Parathyroid adenoma (tissue), 2 donors: ENCODE data around the gene CARD9.

Experiments used
- H2AFZ ChIP-seq: fragments of 300-600 bp; sonication (generic); one replicate; pipeline ENCODE4 v1.7.0; 2017; ENCODE audit warnings: antibody characterized with exemption, mild to moderate bottlenecking
- H3K27ac ChIP-seq: fragments of 300-600 bp; sonication (generic); one replicate; pipeline ENCODE4 v1.7.0; 2017
- H3K27me3 ChIP-seq: fragments of 300-600 bp; sonication (generic); one replicate; pipeline ENCODE4 v1.7.0; 2017; ENCODE audit warnings: low read length; ENCODE audit not compliant: control insufficient read depth, insufficient read depth
- H3K36me3 ChIP-seq: fragments of 300-600 bp; sonication (generic); one replicate; pipeline ENCODE4 v1.7.0; 2017; ENCODE audit warnings: low read length; ENCODE audit not compliant: control insufficient read depth, insufficient read depth
- H3K4me1 ChIP-seq: fragments of 300-600 bp; sonication (generic); one replicate; pipeline ENCODE4 v1.7.0; 2017; ENCODE audit warnings: control low read depth
- H3K4me2 ChIP-seq: fragments of 300-600 bp; sonication (generic); one replicate; pipeline ENCODE4 v1.7.0; 2017; ENCODE audit warnings: low read length
- H3K4me3 ChIP-seq: fragments of 300-600 bp; sonication (generic); one replicate; pipeline ENCODE4 v1.7.0; 2017; ENCODE audit warnings: low read depth, low read length
- H3K79me2 ChIP-seq: fragments of 300-600 bp; sonication (generic); one replicate; pipeline ENCODE4 v1.7.0; 2017; ENCODE audit warnings: control low read depth
- H3K9ac ChIP-seq: fragments of 300-600 bp; sonication (generic); one replicate; pipeline ENCODE4 v1.7.0; 2017; ENCODE audit warnings: mild to moderate bottlenecking
- H3K9me3 ChIP-seq: fragments of 300-600 bp; sonication (generic); one replicate; pipeline ENCODE4 v1.7.0; 2017; ENCODE audit warnings: low read length; ENCODE audit not compliant: control insufficient read depth
- CTCF ChIP-seq: fragments of 300-600 bp; sonication (generic); IDR thresholded peaks from one replicate; pipeline ENCODE4 v1.7.0; 2017; ENCODE audit warnings: antibody characterized with exemption, mild to moderate bottlenecking
- donor health status: primary hyperparathyroidism.

The CARD9 gene

GRCh38 chr9:136405481-136405880, 32.0 kb upstream of the CARD9 start:
- H3K27me3 ChIP-seq, result no peaks in the 10 kb centered on the region
- no peaks in the 10 kb centered on the region for H3K9me3 ChIP-seq
- H3K4me2 ChIP-seq, result no peak overlapping the region
- no peaks in the 10 kb centered on the region for H3K4me1 ChIP-seq
- H3K36me3 ChIP-seq, result no peaks in the 10 kb centered on the region
- no peak overlapping the region for H3K9ac ChIP-seq
- H3K79me2 ChIP-seq, result no peaks in the 10 kb centered on the region
- H3K27ac ChIP-seq, result no peak overlapping the region
- TF ChIP-seq CTCF, result no peak
- H2AFZ ChIP-seq, result no peak overlapping the region
- H3K4me3 ChIP-seq, result no peak overlapping the region

- Histone ChIP-seq H2AFZ (no peak overlapping the region), H3K4me3 (no peak overlapping the region), H3K9me3 (no peaks in the 10 kb centered on the region), H3K4me1 (no peaks in the 10 kb centered on the region), H3K9ac (no peak overlapping the region), H3K79me2 (no peaks in the 10 kb centered on the region), H3K27ac (no peak overlapping the region), H3K36me3 (no peaks in the 10 kb centered on the region), H3K27me3 (no peaks in the 10 kb centered on the region), H3K4me2 (no peak overlapping the region)
- no peak for TF ChIP-seq CTCF
These were observed 31.3 kb upstream of the CARD9 start for GRCh38 chr9:136404801-136405136.

GRCh38 chr9:136403915-136404800, 30.7 kb upstream of the CARD9 start:
- H3K79me2 ChIP-seq, result no peaks in the 10 kb centered on the region
- H3K9ac ChIP-seq, result no peak overlapping the region
- H3K36me3 ChIP-seq, result no peaks in the 10 kb centered on the region
- no peak overlapping the region for H2AFZ ChIP-seq
- H3K27me3 ChIP-seq, result no peaks in the 10 kb centered on the region
- H3K4me3 ChIP-seq, result no peak overlapping the region
- H3K4me1 ChIP-seq, result no peaks in the 10 kb centered on the region
- H3K4me2 ChIP-seq, result no peak overlapping the region
- TF ChIP-seq CTCF, result no peak
- H3K27ac ChIP-seq, result no peak overlapping the region
- H3K9me3 ChIP-seq, result no peaks in the 10 kb centered on the region

DNA sequence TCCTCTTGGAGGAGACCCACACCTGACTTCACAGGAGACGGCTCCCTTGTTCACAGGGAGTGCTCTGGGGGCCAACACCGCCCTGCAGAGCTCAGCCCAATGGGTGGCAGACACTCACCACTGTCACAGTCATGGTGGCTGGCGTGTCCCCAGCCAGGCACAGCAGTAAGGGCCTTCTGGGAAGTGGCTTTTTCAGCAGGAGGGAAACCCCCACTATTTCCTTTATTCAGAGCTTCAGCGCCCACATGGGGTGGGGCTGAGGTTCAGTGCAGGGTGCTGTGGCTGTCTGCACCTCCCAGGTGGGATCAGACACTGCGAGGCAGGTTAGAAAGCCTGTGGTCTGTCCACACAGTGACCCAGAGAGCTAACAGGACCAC, 30.1 kb upstream of the CARD9 start:
- no peak overlapping the region for H3K27ac ChIP-seq
- H2AFZ ChIP-seq, result no peak overlapping the region
- H3K4me1 ChIP-seq, result no peaks in the 10 kb centered on the region
- H3K4me3 ChIP-seq, result no peak overlapping the region
- H3K4me2 ChIP-seq, result no peak overlapping the region
- TF ChIP-seq CTCF, result no peak
- H3K9ac ChIP-seq, result no peak overlapping the region
- no peaks in the 10 kb centered on the region for H3K79me2 ChIP-seq
- no peaks in the 10 kb centered on the region for H3K9me3 ChIP-seq
- no peaks in the 10 kb centered on the region for H3K27me3 ChIP-seq
- no peaks in the 10 kb centered on the region for H3K36me3 ChIP-seq

- no peak overlapping the region for H3K4me2 ChIP-seq
- no peak overlapping the region for H3K27ac ChIP-seq
- no peak overlapping the region for H2AFZ ChIP-seq
- H3K9ac ChIP-seq, result no peak overlapping the region
- no peaks in the 10 kb centered on the region for H3K79me2 ChIP-seq
- no peaks in the 10 kb centered on the region for H3K36me3 ChIP-seq
- TF ChIP-seq CTCF, result no peak
- no peaks in the 10 kb centered on the region for H3K27me3 ChIP-seq
- H3K4me3 ChIP-seq, result no peak overlapping the region
- no peaks in the 10 kb centered on the region for H3K4me1 ChIP-seq
- H3K9me3 ChIP-seq, result no peaks in the 10 kb centered on the region
These were observed 28.6 kb upstream of the CARD9 start for GRCh38 chr9:136402067-136402466.
